Pancreas (tissue), 10 donors: ENCODE results near the gene SIN3B. TPM values are rescaled to one million over a fixed set of nuclear protein-coding genes. Genes with fewer than 3 reads are reported as not detected.
"Not testable (repeated sequence)": the region's sequence is repeated elsewhere in the genome, so short reads cannot be mapped to it uniquely, and the experiment has no call there.

ENCODE experiments used
- ATAC-seq, 4 donors: fragments of 200-7000 bp; cut with Tn5 transposase; one replicate each; pipeline versions ENCODE4 v1.8.0 to v1.9.1; 2020; ENCODE audit warnings: mild to moderate bottlenecking in 4 of 4, moderate library complexity in 4 of 4
- DNase-seq, 6 donors: peaks; one replicate each; pipeline ENCODE4 v3.0.0-alpha.2; 2020
- FAIRE-seq: peaks from 2 replicates; lab custom pipeline; 2012; peaks lifted over from hg19 to GRCh38; lab: Jason Lieb, UNC
- H3K27ac ChIP-seq, 4 donors: fragments of 200-600 bp; sonication (generic); 1 replicate in 3 of 4; 2 replicates in 1 of 4; pipeline versions ENCODE4 v1.5.0 to v1.8.0; 2020
- H3K27me3 ChIP-seq, 4 donors: fragments of 200-600 bp; one replicate each; pipeline ENCODE4 v1.8.0; 2021
- H3K36me3 ChIP-seq, 3 donors: fragments of 200-600 bp; sonication (generic) in 1 of 3; one replicate each; pipeline versions ENCODE4 v1.5.0 to v1.8.0; 2020 to 2021
- H3K4me1 ChIP-seq, 3 donors: fragments of 200-600 bp; one replicate each; pipeline ENCODE4 v1.8.0; 2021
- H3K4me3 ChIP-seq, 4 donors: fragments of 200-600 bp; sonication (generic) in 2 of 4; one replicate each; pipeline versions ENCODE4 v1.5.0 to v1.8.0; 2020 to 2021
- H3K9me3 ChIP-seq, 4 donors: fragments of 200-600 bp; one replicate each; pipeline ENCODE4 v1.8.0; 2021
- WGBS, 2 donors: extraction: QIAGEN DNeasy Blood & Tissue Kit; methylation state at CpG; one replicate each; pipeline ENCODE4 v1.1.7; 2013; 5-methylcytosine and 5-hydroxymethylcytosine counted together
- intact Hi-C, 3 donors: fragments of 100-400 bp; cut with DNase I; formaldehyde crosslinking; loops; one replicate each; pipeline versions ENCODE4 v1.11.1 to v1.14.2; 2022
- polyA plus RNA-seq, 2 donors: library from polyadenylated mRNA; stranded (reverse); fragments of 200-250 nt; gene quantifications; one replicate each; pipeline ENCODE4 v1.2.3, GENCODE V29; 2013
- total RNA-seq, 6 donors: library from RNA; stranded (reverse); fragmentation: NEBNext Ultra II Directional in 4 of 6; extraction: Animal tissue kit (Norgen Biotek cat#: 25700) in 4 of 6; gene quantifications; one replicate each; pipeline versions ENCODE4 v1.2.1 to v1.2.4, GENCODE V29; 2021 to 2023
- TF ChIP-seq, protein P1 (sequence below), 4 donors: fragments of 200-600 bp; sonication (generic) in 3 of 4; IDR thresholded peaks; one replicate each; pipeline versions ENCODE4 v1.5.0 to v1.8.0; 2021; ENCODE audit warnings: antibody characterized with exemption in 4 of 4
- donor health status: healthy with polysubstance abuse.
- donor health status: DM: no; HTN: no; CAD: no; lungs with moderate emphysema.
- donor health status: DM: no; HTN: no; CAD: no.
- donor health status: control.
- donor health status: control.
- donor health status: Bipolar disorder and iron deficiency.
- donor health status: DM: yes; HTN: yes; CAD: no.
- donor health status: DM: no; HTN: no; CAD: no.
- donor health status: DM: no; HTN: no; CAD: no.
- donor health status: DM: yes; HTN: yes; CAD: no.

Gene SIN3B
- total and polyA plus RNA-seq, 8 donors = 13.6 to 51.8 (median 20.1) TPM

DNA sequence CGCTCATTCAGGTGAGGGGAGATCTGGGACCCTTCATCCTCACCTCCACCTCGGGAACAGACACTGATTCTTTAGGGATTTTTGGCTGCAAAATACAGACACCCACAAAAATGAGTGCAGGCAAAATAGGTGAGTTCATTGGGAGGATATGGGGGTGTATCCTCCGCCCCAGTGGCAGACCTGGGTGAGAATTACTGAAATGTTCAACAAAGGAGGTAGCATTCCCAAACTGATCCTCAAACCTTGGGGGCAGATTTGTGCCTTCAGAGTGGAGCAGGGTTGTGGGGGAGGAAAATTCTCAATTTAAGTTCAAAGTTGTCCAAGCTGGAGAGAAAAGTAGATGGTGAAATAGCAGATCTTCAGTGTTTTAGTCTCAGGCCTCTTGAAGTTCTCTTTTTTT lies 31.3 kb upstream of the SIN3B start:
- H3K4me3 ChIP-seq = no peak overlapping the region
- H3K27me3 ChIP-seq = no peaks in the 10 kb centered on the region
- TF ChIP-seq, protein P1, sequence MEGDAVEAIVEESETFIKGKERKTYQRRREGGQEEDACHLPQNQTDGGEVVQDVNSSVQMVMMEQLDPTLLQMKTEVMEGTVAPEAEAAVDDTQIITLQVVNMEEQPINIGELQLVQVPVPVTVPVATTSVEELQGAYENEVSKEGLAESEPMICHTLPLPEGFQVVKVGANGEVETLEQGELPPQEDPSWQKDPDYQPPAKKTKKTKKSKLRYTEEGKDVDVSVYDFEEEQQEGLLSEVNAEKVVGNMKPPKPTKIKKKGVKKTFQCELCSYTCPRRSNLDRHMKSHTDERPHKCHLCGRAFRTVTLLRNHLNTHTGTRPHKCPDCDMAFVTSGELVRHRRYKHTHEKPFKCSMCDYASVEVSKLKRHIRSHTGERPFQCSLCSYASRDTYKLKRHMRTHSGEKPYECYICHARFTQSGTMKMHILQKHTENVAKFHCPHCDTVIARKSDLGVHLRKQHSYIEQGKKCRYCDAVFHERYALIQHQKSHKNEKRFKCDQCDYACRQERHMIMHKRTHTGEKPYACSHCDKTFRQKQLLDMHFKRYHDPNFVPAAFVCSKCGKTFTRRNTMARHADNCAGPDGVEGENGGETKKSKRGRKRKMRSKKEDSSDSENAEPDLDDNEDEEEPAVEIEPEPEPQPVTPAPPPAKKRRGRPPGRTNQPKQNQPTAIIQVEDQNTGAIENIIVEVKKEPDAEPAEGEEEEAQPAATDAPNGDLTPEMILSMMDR (IDR thresholded peaks at IDR 0.05) = no peak
- intact Hi-C loops = no loop called here
- H3K9me3 ChIP-seq = no peaks in the 10 kb centered on the region
- 79 to 84% methylated on average over 3 of the region's 3 CpGs for WGBS, 2 donors
- DNase-seq (no peak), ATAC-seq (no peak), FAIRE-seq (no peak)
- no peak overlapping the region for H3K27ac ChIP-seq
- H3K4me1 ChIP-seq = no peaks in the 10 kb centered on the region
- no peaks in the 10 kb centered on the region for H3K36me3 ChIP-seq

DNA sequence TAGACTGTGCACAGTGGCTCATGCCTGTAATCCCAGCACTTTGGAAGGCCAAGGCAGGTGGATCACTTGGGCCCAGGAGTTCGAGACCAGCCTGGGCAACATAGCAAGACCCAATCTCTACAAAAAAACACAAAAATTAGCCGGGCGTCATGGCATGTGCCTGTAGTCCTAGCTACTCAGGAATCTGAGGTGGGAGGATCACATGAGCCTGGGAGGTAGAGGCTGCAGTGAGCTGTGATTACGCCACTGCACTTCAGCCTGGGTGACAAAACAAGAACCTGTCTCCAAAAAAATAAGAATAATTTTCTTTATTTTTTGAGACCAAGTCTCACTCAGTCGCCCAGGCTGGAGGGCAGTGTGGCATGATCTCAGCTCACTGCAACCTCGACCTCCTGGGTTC lies 30.9 kb upstream of the SIN3B start:
- FAIRE-seq, H3K4me3 ChIP-seq, DNase-seq, ATAC-seq, H3K27ac ChIP-seq, H3K27me3 ChIP-seq, H3K4me1 ChIP-seq, intact Hi-C loops, H3K9me3 ChIP-seq, H3K36me3 ChIP-seq: not testable (repeated sequence)
- 81 to 85% methylated on average over 6 of the region's 6 CpGs for WGBS, 2 donors

DNA sequence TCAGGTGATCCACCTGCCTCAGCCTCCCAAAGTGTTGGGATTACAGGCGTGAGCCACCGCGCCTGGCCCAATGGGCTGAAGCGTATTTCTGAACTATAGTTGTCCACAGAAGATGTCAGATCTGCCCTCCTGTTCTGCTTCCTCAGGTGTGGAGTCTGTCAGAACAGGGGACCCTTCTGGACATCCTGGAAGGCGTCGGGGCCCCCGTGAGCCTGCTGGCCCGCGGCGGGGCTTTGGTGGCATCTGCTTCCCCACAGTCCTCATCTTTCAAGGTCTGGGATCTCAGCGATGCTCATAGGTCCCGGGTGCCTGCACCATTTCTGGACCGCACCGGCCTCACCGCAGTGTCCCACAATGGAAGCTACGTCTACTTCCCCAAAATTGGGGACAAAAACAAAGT lies 29.5 kb upstream of the SIN3B start:
- ATAC-seq (no peak), DNase-seq (no peak), FAIRE-seq (no peak)
- intact Hi-C loops = no loop called here
- no peak overlapping the region for H3K27ac ChIP-seq
- no peaks in the 10 kb centered on the region for H3K27me3 ChIP-seq
- TF ChIP-seq, protein P1 (IDR thresholded peaks at IDR 0.05) = no peak
- no peaks in the 10 kb centered on the region for H3K4me1 ChIP-seq
- WGBS, 2 donors = 91 to 96% methylated on average over 16 of the region's 16 CpGs
- H3K4me3 ChIP-seq = no peak overlapping the region
- H3K9me3 ChIP-seq = no peaks in the 10 kb centered on the region
- no peaks in the 10 kb centered on the region for H3K36me3 ChIP-seq

DNA sequence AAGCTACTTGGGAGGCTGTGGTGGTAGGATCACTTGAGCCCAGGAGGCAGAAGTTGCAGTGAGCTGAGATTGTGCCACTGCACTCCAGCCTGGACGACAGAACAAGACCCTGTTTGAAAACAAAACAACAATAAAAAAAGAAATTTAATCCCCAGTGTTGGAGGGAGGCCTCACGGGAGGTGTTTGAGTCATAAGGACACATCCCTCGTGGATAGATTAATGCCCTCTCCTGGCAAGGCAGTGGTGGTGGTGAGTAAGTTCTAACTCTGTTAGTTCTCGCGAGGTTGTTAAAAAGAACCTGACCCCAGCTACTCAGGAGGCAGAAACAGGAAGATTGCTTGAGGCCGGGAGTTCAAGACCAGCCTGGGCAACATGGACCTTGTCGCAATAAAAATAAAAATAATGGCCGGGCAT lies 27.6 kb upstream of the SIN3B start:
- no peak for DNase-seq
- H3K4me1 ChIP-seq = no peaks in the 10 kb centered on the region
- WGBS, 2 donors = 72 to 79% methylated on average over 8 of the region's 8 CpGs
- no peaks in the 10 kb centered on the region for H3K36me3 ChIP-seq
- ATAC-seq = no peak
- TF ChIP-seq, protein P1 (IDR thresholded peaks at IDR 0.05) = no peak
- H3K4me3 ChIP-seq = no peak overlapping the region
- H3K27me3 ChIP-seq = no peaks in the 10 kb centered on the region
- H3K27ac ChIP-seq = no peak overlapping the region
- no peak for FAIRE-seq
- H3K9me3 ChIP-seq = no peaks in the 10 kb centered on the region
- intact Hi-C loops = no loop called here

DNA sequence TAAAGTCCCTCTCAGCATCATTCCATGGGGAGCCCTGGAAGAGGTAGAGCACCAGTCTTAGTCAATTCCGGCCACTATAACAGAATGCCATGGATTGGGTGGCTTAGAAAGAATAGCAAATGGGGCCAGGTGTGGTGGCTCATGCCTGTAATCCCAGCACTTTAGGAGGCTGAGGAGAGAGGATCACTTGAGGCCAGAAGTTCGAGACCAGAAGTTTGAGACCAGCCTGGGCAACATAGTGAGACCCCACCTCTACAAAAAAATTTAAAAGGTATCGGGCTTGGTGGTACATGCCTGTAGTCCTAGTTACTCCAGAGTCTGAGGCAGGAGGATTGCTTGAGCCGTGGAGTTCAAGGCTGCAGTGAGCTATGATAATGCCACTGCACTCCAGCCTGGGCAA lies 25.0 kb upstream of the SIN3B start:
- Histone ChIP-seq H3K4me1 (no peaks in the 10 kb centered on the region), H3K4me3 (no peak overlapping the region), H3K9me3 (no peaks in the 10 kb centered on the region), H3K27ac (no peak overlapping the region), H3K36me3 (no peaks in the 10 kb centered on the region), H3K27me3 (no peaks in the 10 kb centered on the region)
- 75 to 80% methylated on average over 4 of the region's 4 CpGs for WGBS, 2 donors
- no peak for FAIRE-seq
- DNase-seq = no peak
- ATAC-seq = no peak
- TF ChIP-seq, protein P1 (IDR thresholded peaks at IDR 0.05) = no peak
- intact Hi-C loops = no loop called here
